Panc1 (cell line): ENCODE results near the gene MSRB2. TPM values are rescaled to one million over a fixed set of nuclear protein-coding genes. Genes with fewer than 3 reads are reported as not detected.

ENCODE experiments used
- ATAC-seq: fragments of 200-7000 bp; cut with Tn5 transposase; 2 replicates; pipeline ENCODE4 v1.9.1; 2020; ENCODE audit warnings: mild to moderate bottlenecking, moderate library complexity
- BruUV-seq: library from RNA; stranded (reverse); fragments of 400-500 nt; replicated peaks from 2 replicates; lab custom pipeline; 2021; lab: Mats Ljungman, UMichigan
- CTCF ChIA-PET: fragments of 300-600 bp; sonication (Branson Sonifier 250); formaldehyde crosslinking; loops from one replicate; lab custom pipeline; 2022; ENCODE audit warnings: antibody characterized with exemption; lab: Charles Lee
- POLR2A ChIA-PET: fragments of 300-600 bp; sonication (Branson Sonifier 250); formaldehyde crosslinking; loops from one replicate; lab custom pipeline; 2022; ENCODE audit warnings: antibody characterized with exemption; lab: Charles Lee
- DNase-seq: peaks from one replicate; pipeline ENCODE4 v3.0.0-alpha.2; 2010; ENCODE audit warnings: low read depth, low spot score
- H3K27ac ChIP-seq: 2 replicates; pipeline ENCODE4 v1.5.1; 2011; ENCODE audit warnings: mild to moderate bottlenecking, low read length, inconsistent platforms
- H3K27me3 ChIP-seq: fragments of 200-500 bp; sonication (Bioruptor generic); 2 replicates; pipeline ENCODE4 v1.6.0; 2014; ENCODE audit warnings: low read length, inconsistent platforms; ENCODE audit not compliant: control insufficient read depth, insufficient read depth
- H3K36me3 ChIP-seq: fragments of 200-500 bp; sonication (Bioruptor generic); 2 replicates; pipeline ENCODE4 v1.5.1; 2014; ENCODE audit warnings: inconsistent platforms, mild to moderate bottlenecking, low read length, moderate library complexity; ENCODE audit not compliant: control insufficient read depth, insufficient read depth
- H3K4me1 ChIP-seq: 2 replicates; pipeline ENCODE4 v1.5.1; 2011; ENCODE audit warnings: inconsistent platforms, mild to moderate bottlenecking, low read length, moderate library complexity; ENCODE audit not compliant: control insufficient read depth, insufficient read depth
- H3K4me3 ChIP-seq, 2 experiments: 2 replicates each; pipeline ENCODE4 v1.5.1; 2011 to 2012; ENCODE audit warnings: low read depth in 2 of 2, low read length in 2 of 2, mild to moderate bottlenecking in 2 of 2, inconsistent platforms in 1 of 2, moderate library complexity in 1 of 2
- H3K9me3 ChIP-seq: fragments of 200-500 bp; sonication (Bioruptor generic); 2 replicates; pipeline ENCODE4 v1.5.1; 2014; ENCODE audit warnings: low read depth, mild to moderate bottlenecking, inconsistent platforms, low read length, moderate library complexity; ENCODE audit not compliant: control insufficient read depth, insufficient read depth
- POLR2AphosphoS5 ChIP-seq: IDR thresholded peaks from 2 replicates; pipeline ENCODE4 v1.6.1; 2012; ENCODE audit warnings: mild to moderate bottlenecking, low read depth, low read length, moderate library complexity
- SIN3A ChIP-seq: IDR thresholded peaks from 2 replicates; pipeline ENCODE4 v1.6.1; 2012; ENCODE audit warnings: low read depth, mild to moderate bottlenecking, low read length, moderate library complexity, borderline replicate concordance; ENCODE audit not compliant: insufficient read depth
- TCF7L2 ChIP-seq: IDR thresholded peaks from 2 replicates; pipeline ENCODE4 v1.6.1; 2011; ENCODE audit warnings: mild to moderate bottlenecking, low read depth, low read length, inconsistent platforms
- in situ Hi-C: cut with HindIII; loops from 2 replicates; pipeline ENCODE4 v1.10.0; 2016; ENCODE audit warnings: low sequenced_read_pairs, low pct_unique_long_range_greater_than_20kb
- intact Hi-C: fragments of 100-400 bp; cut with micrococcal nuclease; formaldehyde crosslinking; loops from one replicate; pipeline ENCODE4 v1.10.0; 2022; ENCODE audit not compliant: unreplicated experiment
- total RNA-seq: library from RNA; stranded (reverse); gene quantifications from one replicate; pipeline ENCODE4 v1.2.1, GENCODE V29; 2021; ENCODE audit not compliant: unreplicated experiment
- TF ChIP-seq, protein P1 (sequence below), 2 experiments: IDR thresholded peaks; 2 replicates each; pipeline ENCODE4 v1.6.1; 2011 to 2012; ENCODE audit warnings: low read depth in 2 of 2, control low read depth in 1 of 2, low read length in 1 of 2, mild to moderate bottlenecking in 1 of 2, moderate library complexity in 1 of 2; ENCODE audit not compliant: insufficient read depth in 1 of 2
- TF ChIP-seq, protein P2 (sequence below): fragments of 450-650 bp; IDR thresholded peaks from 2 replicates; pipeline ENCODE4 v1.5.1; 2017; ENCODE audit warnings: mild to moderate bottlenecking

MSRB2 gene
- total RNA-seq, 1 experiment from 2014 or later, result 10.7 TPM

DNA sequence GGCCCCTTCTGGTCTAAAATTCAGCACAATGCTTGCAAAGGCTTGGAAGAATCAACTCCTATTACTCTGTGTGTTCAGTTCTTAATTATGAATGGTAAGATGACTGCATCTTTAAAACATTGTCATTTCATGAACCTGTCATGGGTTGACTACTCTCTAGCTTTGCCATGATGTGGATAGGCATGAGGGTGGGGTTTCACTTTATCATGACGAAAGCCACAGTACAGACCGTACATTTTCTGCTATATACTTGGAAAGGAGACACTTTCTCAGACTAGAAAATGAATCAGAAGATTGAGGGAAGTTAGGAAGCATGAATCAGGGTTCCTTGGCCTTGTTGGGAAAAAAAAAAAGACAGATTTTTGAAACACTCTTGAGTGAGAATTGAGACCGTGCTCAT lies 19.7 kb upstream of the MSRB2 start:
- ChIA-PET POLR2A (interaction anchor here (0.7 kb wide), 1 partner anchor 42 kb away, joined by 6 read pairs; no protein-coding TSS in a partner anchor), CTCF (no interaction called here)
- no TSS peak for BruUV-seq

DNA sequence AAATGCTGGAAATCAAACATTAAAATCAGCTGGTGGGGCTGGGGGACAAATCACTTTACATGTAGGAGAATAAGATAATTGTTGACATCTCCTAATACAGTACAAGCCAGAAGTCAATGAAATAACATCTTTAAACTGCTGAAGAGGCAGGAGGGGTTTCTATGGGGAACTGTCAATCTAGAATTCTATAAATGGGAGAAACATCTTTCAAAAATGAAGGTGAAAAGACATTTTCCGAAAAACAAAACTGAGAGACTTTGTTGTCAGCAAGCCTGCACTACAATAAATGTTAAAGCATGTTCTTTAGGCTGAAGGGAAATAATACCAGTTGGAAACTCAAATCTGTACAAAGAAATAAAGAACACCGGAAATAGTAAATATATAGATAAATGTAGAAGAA lies 17.3 kb upstream of the MSRB2 start:
- CTCF ChIA-PET, result no interaction called here
- TF ChIP-seq SIN3A (no peak), TCF7L2 (no peak), POLR2AphosphoS5 (no peak)
- TF ChIP-seq, protein P1, sequence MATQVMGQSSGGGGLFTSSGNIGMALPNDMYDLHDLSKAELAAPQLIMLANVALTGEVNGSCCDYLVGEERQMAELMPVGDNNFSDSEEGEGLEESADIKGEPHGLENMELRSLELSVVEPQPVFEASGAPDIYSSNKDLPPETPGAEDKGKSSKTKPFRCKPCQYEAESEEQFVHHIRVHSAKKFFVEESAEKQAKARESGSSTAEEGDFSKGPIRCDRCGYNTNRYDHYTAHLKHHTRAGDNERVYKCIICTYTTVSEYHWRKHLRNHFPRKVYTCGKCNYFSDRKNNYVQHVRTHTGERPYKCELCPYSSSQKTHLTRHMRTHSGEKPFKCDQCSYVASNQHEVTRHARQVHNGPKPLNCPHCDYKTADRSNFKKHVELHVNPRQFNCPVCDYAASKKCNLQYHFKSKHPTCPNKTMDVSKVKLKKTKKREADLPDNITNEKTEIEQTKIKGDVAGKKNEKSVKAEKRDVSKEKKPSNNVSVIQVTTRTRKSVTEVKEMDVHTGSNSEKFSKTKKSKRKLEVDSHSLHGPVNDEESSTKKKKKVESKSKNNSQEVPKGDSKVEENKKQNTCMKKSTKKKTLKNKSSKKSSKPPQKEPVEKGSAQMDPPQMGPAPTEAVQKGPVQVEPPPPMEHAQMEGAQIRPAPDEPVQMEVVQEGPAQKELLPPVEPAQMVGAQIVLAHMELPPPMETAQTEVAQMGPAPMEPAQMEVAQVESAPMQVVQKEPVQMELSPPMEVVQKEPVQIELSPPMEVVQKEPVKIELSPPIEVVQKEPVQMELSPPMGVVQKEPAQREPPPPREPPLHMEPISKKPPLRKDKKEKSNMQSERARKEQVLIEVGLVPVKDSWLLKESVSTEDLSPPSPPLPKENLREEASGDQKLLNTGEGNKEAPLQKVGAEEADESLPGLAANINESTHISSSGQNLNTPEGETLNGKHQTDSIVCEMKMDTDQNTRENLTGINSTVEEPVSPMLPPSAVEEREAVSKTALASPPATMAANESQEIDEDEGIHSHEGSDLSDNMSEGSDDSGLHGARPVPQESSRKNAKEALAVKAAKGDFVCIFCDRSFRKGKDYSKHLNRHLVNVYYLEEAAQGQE (IDR thresholded peaks at IDR 0.05; ENCODE audit: insufficient read depth in 1 of 2, low read depth in 2 of 2, low read length in 1 of 2), result no peak
- TF ChIP-seq, protein P2, sequence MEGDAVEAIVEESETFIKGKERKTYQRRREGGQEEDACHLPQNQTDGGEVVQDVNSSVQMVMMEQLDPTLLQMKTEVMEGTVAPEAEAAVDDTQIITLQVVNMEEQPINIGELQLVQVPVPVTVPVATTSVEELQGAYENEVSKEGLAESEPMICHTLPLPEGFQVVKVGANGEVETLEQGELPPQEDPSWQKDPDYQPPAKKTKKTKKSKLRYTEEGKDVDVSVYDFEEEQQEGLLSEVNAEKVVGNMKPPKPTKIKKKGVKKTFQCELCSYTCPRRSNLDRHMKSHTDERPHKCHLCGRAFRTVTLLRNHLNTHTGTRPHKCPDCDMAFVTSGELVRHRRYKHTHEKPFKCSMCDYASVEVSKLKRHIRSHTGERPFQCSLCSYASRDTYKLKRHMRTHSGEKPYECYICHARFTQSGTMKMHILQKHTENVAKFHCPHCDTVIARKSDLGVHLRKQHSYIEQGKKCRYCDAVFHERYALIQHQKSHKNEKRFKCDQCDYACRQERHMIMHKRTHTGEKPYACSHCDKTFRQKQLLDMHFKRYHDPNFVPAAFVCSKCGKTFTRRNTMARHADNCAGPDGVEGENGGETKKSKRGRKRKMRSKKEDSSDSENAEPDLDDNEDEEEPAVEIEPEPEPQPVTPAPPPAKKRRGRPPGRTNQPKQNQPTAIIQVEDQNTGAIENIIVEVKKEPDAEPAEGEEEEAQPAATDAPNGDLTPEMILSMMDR, result no peak
- H3K4me3 ChIP-seq, result no peak overlapping the region
- H3K9me3 ChIP-seq, result no peaks in the 10 kb centered on the region
- no peak overlapping the region for H3K27ac ChIP-seq
- in situ Hi-C loops (no loop called here), intact Hi-C loops (no loop called here)
- H3K36me3 ChIP-seq, result no peaks in the 10 kb centered on the region
- no peak for ATAC-seq
- no TSS peak for BruUV-seq
- POLR2A ChIA-PET, result no interaction called here
- peaks cover 4% of the 10 kb centered on the region for H3K27me3 ChIP-seq
- DNase-seq, result no peak
- H3K4me1 ChIP-seq, result no peaks in the 10 kb centered on the region

More for the DNA sequence above, 19.7 kb upstream of the MSRB2 start:
- Histone ChIP-seq H3K4me3 (no peak overlapping the region), H3K36me3 (no peaks in the 10 kb centered on the region), H3K9me3 (no peaks in the 10 kb centered on the region), H3K27ac (no peak overlapping the region), H3K27me3 (peaks cover 1% of the 10 kb centered on the region), H3K4me1 (no peaks in the 10 kb centered on the region)
- TF ChIP-seq SIN3A, result no peak
- TF ChIP-seq, protein P2, result no peak
- TF ChIP-seq, protein P1 (IDR thresholded peaks at IDR 0.05; ENCODE audit: insufficient read depth in 1 of 2, low read depth in 2 of 2, low read length in 1 of 2), result no peak
- no peak for TF ChIP-seq TCF7L2
- no peak for TF ChIP-seq POLR2AphosphoS5
- in situ Hi-C loops, result no loop called here
- ATAC-seq (no peak), DNase-seq (no peak)
- intact Hi-C loops, result no loop called here
